MCF 10A (cell line): ENCODE measurements around the gene TNS3. TPM values are rescaled to one million over a fixed set of nuclear protein-coding genes. Genes with fewer than 3 reads are reported as not detected.
A peak's percentile ranks its signal among the peaks of the same experiment; 100 is the strongest.

Experiments used
- BruUV-seq: library from RNA; stranded (reverse); fragments of 400-500 nt; replicated peaks from 2 replicates; lab custom pipeline; 2021; lab: Mats Ljungman, UMichigan
- CTCF ChIA-PET: fragments of 300-600 bp; sonication (Branson Sonifier 250); formaldehyde crosslinking; extraction: SDS; loops from one replicate; lab custom pipeline; 2021; ENCODE audit warnings: antibody characterized with exemption, inconsistent platforms; lab: Yijun Ruan, JAX
- POLR2A ChIA-PET: fragments of 300-600, 350-650 bp; sonication (Branson Sonifier 250); formaldehyde crosslinking; extraction: SDS; loops from one replicate; lab custom pipeline; 2020; ENCODE audit warnings: antibody characterized with exemption, inconsistent platforms; lab: Yijun Ruan, JAX
- DNase-seq: peaks from one replicate; pipeline ENCODE4 v3.0.0-alpha.2; 2018; ENCODE audit not compliant: unreplicated experiment
- H3K27ac Mint-ChIP-seq: one replicate; pipeline ENCODE4 v1.8.0; 2022; ENCODE audit warnings: mild to moderate bottlenecking, low read depth, mixed read lengths; ENCODE audit not compliant: unreplicated experiment
- H3K27me3 Mint-ChIP-seq: one replicate; pipeline ENCODE4 v1.8.0; 2022; ENCODE audit warnings: mixed read lengths; ENCODE audit not compliant: insufficient read depth, unreplicated experiment
- H3K36me3 Mint-ChIP-seq: one replicate; pipeline ENCODE4 v1.8.0; 2022; ENCODE audit warnings: mild to moderate bottlenecking, moderate library complexity, mixed read lengths; ENCODE audit not compliant: insufficient read depth, unreplicated experiment
- H3K4me1 Mint-ChIP-seq: one replicate; pipeline ENCODE4 v1.8.0; 2022; ENCODE audit warnings: mixed read lengths; ENCODE audit not compliant: insufficient read depth, unreplicated experiment
- H3K4me3 Mint-ChIP-seq: one replicate; pipeline ENCODE4 v1.8.0; 2022; ENCODE audit warnings: mild to moderate bottlenecking, moderate library complexity, mixed read lengths; ENCODE audit not compliant: unreplicated experiment
- H3K9me3 Mint-ChIP-seq: one replicate; pipeline ENCODE4 v1.8.0; 2022; ENCODE audit warnings: mixed read lengths; ENCODE audit not compliant: unreplicated experiment
- intact Hi-C: fragments of 100-400 bp; cut with micrococcal nuclease; formaldehyde crosslinking; loops from 2 replicates; pipeline ENCODE4 v1.14.1; 2022
- total RNA-seq: library from RNA; stranded (reverse); gene quantifications from 2 replicates; pipeline ENCODE4 v1.2.3, GENCODE V29; 2022
- TF ChIP-seq, protein P1 (sequence below): fragments of 200-600 bp; IDR thresholded peaks from one replicate; pipeline ENCODE4 v1.8.0; 2022; ENCODE audit warnings: antibody characterized with exemption, mild to moderate bottlenecking; ENCODE audit not compliant: unreplicated experiment

TNS3 gene
- total RNA-seq, 1 experiment from 2014 or later: 30.1 TPM

DNA sequence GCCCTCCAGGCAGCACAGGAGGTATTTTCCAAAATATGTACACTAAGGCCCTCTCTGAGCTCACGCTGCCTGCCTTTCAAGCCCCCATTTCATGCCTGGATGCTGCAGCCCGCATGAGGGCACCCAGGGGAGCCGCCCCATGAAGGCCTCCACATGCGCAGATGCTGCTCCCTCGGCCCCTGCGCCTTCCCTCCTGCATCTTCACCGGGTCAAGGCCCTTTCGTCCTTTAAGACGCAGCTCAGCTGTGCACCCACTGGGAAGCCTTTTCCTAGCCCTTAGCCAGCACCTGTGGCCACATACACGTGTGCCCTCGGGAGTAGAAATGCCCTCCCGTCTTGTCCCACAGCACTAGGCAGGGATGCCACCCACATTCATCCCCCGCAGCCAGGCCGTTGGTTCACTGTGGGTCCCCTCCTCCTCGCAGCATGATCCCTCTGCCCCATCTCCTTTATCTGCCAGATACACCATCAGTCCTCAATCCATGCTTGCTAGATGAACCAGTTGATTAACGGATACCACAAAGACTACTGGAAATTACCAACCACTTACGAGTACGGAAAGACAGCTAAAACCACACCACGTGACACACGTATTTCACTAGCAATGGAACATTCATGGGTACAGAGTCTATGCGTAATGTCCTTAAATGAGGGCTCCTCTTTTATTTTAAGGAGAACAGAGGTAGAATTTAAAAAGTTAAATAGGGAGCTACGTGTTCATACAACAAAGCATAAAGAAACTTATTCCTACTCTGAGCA, 278.0 kb downstream of the TNS3 start:
- no peaks in the 10 kb centered on the region for H3K9me3 Mint-ChIP-seq
- BruUV-seq: no TSS peak
- H3K27ac Mint-ChIP-seq: no peak overlapping the region
- H3K4me1 Mint-ChIP-seq: no peaks in the 10 kb centered on the region
- ChIA-PET CTCF (no interaction called here), POLR2A (interaction anchor here (0.6 kb wide), 1 partner anchor 10 kb away, joined by 3 read pairs; no protein-coding TSS in a partner anchor)
- intact Hi-C loops: no loop called here
- no peak for DNase-seq
- TF ChIP-seq, protein P1, sequence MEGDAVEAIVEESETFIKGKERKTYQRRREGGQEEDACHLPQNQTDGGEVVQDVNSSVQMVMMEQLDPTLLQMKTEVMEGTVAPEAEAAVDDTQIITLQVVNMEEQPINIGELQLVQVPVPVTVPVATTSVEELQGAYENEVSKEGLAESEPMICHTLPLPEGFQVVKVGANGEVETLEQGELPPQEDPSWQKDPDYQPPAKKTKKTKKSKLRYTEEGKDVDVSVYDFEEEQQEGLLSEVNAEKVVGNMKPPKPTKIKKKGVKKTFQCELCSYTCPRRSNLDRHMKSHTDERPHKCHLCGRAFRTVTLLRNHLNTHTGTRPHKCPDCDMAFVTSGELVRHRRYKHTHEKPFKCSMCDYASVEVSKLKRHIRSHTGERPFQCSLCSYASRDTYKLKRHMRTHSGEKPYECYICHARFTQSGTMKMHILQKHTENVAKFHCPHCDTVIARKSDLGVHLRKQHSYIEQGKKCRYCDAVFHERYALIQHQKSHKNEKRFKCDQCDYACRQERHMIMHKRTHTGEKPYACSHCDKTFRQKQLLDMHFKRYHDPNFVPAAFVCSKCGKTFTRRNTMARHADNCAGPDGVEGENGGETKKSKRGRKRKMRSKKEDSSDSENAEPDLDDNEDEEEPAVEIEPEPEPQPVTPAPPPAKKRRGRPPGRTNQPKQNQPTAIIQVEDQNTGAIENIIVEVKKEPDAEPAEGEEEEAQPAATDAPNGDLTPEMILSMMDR: no peak
- no peak overlapping the region for H3K4me3 Mint-ChIP-seq
- H3K36me3 Mint-ChIP-seq: peaks cover 57% of the 10 kb centered on the region
- no peaks in the 10 kb centered on the region for H3K27me3 Mint-ChIP-seq

DNA sequence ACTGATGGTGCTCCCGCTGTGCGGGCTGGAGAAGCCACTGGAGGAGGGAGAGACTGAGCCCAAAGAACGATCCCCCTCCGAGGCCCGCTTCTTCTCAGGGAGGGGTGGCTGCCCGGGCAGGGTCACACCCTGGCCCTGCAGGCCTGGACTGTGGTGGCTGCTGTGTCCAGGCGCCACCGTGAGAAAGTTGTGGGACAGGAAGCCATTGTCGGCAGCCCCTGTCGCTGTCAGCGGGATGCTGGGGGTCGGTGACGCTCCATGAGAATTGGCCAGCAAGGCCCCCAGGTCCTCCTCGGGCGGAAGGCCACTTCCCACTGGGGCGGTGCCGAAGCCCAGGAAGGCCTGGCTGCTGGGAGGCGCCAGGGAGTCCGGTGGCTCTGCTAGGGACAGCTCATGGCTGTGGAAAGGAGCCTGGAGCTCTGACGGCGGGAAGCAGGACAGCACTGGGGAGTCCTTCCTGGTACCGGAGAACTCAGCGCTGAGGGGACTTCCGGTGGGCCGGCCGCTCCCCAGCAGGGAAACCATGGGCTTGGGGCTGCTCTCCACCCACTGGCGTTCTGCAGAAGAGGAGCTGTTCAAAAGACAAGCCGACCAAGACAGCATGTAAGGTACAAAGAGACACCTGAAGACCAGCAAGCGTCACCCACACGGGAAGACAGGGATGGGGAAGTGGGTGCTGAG, 278.8 kb downstream of the TNS3 start:
- Mint-ChIP-seq H3K4me1 (no peaks in the 10 kb centered on the region), H3K4me3 (no peak overlapping the region), H3K27ac (no peak overlapping the region), H3K36me3 (peaks cover 53% of the 10 kb centered on the region), H3K27me3 (no peaks in the 10 kb centered on the region), H3K9me3 (no peaks in the 10 kb centered on the region)
- ChIA-PET CTCF (no interaction called here), POLR2A (no interaction called here)
- BruUV-seq: no TSS peak
- DNase-seq: no peak
- intact Hi-C loops: no loop called here
- TF ChIP-seq, protein P1: no peak

DNA sequence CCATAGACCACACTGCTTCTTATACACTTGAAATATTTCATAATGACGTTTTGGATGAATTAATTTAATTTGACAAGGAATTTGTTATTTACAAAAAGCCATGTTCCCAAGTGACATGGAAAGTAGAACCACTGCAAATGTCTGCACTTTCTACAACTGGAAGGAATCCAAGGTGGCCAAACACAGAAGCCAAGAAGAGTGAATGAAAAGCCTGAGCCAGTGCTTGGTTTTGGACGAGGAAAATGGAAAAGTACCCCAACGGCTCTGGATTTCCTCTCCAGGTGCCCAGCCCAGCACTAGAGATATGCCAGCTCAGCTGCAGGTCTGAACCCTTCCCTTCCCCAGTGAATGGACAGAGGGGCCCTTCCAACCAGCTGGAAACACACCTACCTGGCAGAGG, 279.4 kb downstream of the TNS3 start:
- TF ChIP-seq, protein P1: no peak
- Mint-ChIP-seq H3K27me3 (no peaks in the 10 kb centered on the region), H3K4me1 (no peaks in the 10 kb centered on the region), H3K36me3 (peaks cover 55% of the 10 kb centered on the region), H3K4me3 (no peak overlapping the region), H3K9me3 (no peaks in the 10 kb centered on the region), H3K27ac (peak overlapping the region; percentile 20)
- no peak for DNase-seq
- ChIA-PET POLR2A (no interaction called here), CTCF (no interaction called here)
- BruUV-seq: no TSS peak
- intact Hi-C loops: no loop called here

DNA sequence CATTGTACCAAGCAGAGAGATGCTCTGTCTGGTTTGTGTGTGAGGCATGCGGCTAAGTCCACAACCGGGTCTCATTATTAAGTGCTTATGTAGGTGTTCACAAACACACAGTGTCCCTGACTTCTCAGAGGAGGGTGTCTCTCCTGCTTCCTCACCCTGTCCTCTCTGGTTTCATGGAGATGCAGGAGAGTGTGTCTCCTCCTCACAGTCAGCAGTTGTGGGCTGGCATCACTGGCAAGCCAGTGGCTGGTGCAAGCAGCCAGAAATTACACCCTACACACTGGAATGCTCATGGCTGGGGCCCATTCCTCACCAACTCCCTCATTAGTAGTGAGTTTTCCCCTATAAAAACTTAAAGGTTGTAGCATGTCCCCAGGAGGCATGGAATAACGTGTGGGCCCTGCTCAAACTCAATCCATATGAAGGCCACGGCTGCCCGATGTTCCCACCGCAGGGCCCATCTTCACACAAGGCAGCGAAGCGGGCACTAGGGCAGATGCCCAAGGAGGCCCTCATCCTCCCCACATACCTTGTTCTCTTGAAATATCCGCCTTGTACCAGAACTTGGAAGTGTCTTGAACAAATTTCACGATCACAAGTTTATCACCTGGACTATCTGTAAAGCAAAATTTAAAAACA, 280.1 kb downstream of the TNS3 start:
- ChIA-PET POLR2A (no interaction called here), CTCF (interaction anchor here (1.1 to 1.5 kb wide), 2 partner anchors 35 to 518 kb away, joined by 3 to 5 read pairs; no protein-coding TSS in a partner anchor)
- Mint-ChIP-seq H3K36me3 (peaks cover 56% of the 10 kb centered on the region), H3K27me3 (no peaks in the 10 kb centered on the region), H3K27ac (peak overlapping the region; percentile 20), H3K4me3 (no peak overlapping the region), H3K9me3 (no peaks in the 10 kb centered on the region), H3K4me1 (no peaks in the 10 kb centered on the region)
- DNase-seq: no peak
- BruUV-seq: no TSS peak
- intact Hi-C loops: no loop called here
- TF ChIP-seq, protein P1: no peak
